Activated CD4-positive, CD25-positive, alpha-beta regulatory T cell treated with anti-CD3 and anti-CD28 coated beads, Interleukin-2, amount 50 U/mL, for 16 hours (primary cell): ENCODE data around the gene CNTF.
"Not testable (repeated sequence)": the region's sequence is repeated elsewhere in the genome, so short reads cannot be mapped to it uniquely, and the experiment has no call there.

ENCODE experiments used
- DNase-seq: peaks from one replicate; pipeline ENCODE4 v3.0.0-alpha.2; 2020; ENCODE audit warnings: low read depth, low spot score

Gene CNTF

GRCh38 chr11:58622344-58622743 lies at the start of gene CNTF:
Gene CNTF, plus strand, starts transcription at chr11:58622665. Its CDS starts 88 bp downstream, at chr11:58622753.
- no peak for DNase-seq

- DNase-seq: not testable (repeated sequence)
Observed at GRCh38 chr11:58572906-58573305, 49.6 kb upstream of the CNTF start.

- DNase-seq: peak; percentile 47
Observed at GRCh38 chr11:58573451-58574104, 48.9 kb upstream of the CNTF start.

GRCh38 chr11:58574881-58575280 lies 47.6 kb upstream of the CNTF start:
- no peak for DNase-seq

GRCh38 chr11:58575377-58576020 lies 47.0 kb upstream of the CNTF start, which contains the start of gene LPXN:
Gene LPXN, minus strand, starts transcription at chr11:58575856. Its CDS starts 84 bp downstream, at chr11:58575772.
- DNase-seq: no peak

GRCh38 chr11:58576887-58577471 lies 45.5 kb upstream of the CNTF start:
- no peak for DNase-seq

- DNase-seq: peak; percentile 70
Observed at GRCh38 chr11:58577555-58578135, 44.8 kb upstream of the CNTF start.

- peak; percentile 86 for DNase-seq
Observed at GRCh38 chr11:58578136-58578634, 44.3 kb upstream of the CNTF start.

- peak; percentile 94 for DNase-seq
Observed at GRCh38 chr11:58578635-58579191, 43.8 kb upstream of the CNTF start, which contains the start of gene ZFP91. Gene ZFP91, plus strand, starts transcription at chr11:58579063. Its CDS starts 219 bp downstream, at chr11:58579282.

GRCh38 chr11:58579192-58580129 lies 43.0 kb upstream of the CNTF start:
- DNase-seq: peak; percentile 87

GRCh38 chr11:58580311-58580710 lies 42.2 kb upstream of the CNTF start:
- no peak for DNase-seq

GRCh38 chr11:58582437-58582836 lies 40.0 kb upstream of the CNTF start:
- DNase-seq: no peak

- no peak for DNase-seq
Observed at GRCh38 chr11:58586998-58587397, 35.5 kb upstream of the CNTF start.

- DNase-seq: no peak
Observed at GRCh38 chr11:58591659-58592058, 30.8 kb upstream of the CNTF start.

- DNase-seq: peak; percentile 21
Observed at GRCh38 chr11:58592760-58593472, 29.5 kb upstream of the CNTF start.

GRCh38 chr11:58594826-58595225 lies 27.6 kb upstream of the CNTF start:
- DNase-seq: no peak

GRCh38 chr11:58596621-58597020 lies 25.8 kb upstream of the CNTF start:
- DNase-seq: no peak

GRCh38 chr11:58597486-58598144 lies 24.9 kb upstream of the CNTF start:
- DNase-seq: no peak

GRCh38 chr11:58600510-58600909 lies 22.0 kb upstream of the CNTF start:
- no peak for DNase-seq
